Upper lobe of left lung (tissue), 4 donors: Measurements from ENCODE around the gene GJB6.

Source experiments
- CTCF ChIP-seq, 6 experiments: fragments of 450-650 bp in 4 of 6; fragments of 200-600 bp in 2 of 6; sonication (generic) in 2 of 6; IDR thresholded peaks; one replicate each; pipeline ENCODE4 v1.5.1; 2016 to 2019; ENCODE audit warnings: antibody characterized with exemption in 6 of 6
- POLR2A ChIP-seq, 4 donors: fragments of 450-650 bp; IDR thresholded peaks; one replicate each; pipeline ENCODE4 v1.5.1; 2016 to 2017; ENCODE audit warnings: antibody characterized with exemption in 4 of 4, mild to moderate bottlenecking in 2 of 4

GRCh38 chr13:20239748-20240147, 7.6 kb upstream of the GJB6 start:
- TF ChIP-seq POLR2A (IDR thresholded peaks at IDR 0.05) (no peak), CTCF (IDR thresholded peaks at IDR 0.05) (no peak)
